HEK293 (cell line): ENCODE measurements around the gene GARIN6.

ENCODE experiments used
- CTCF ChIP-seq: fragments of 450-650 bp; formaldehyde crosslinking; IDR thresholded peaks from 2 replicates; pipeline ENCODE4 v1.5.1; 2016; ENCODE audit warnings: missing biosample characterization, missing genetic modification characterization
- HOXD13 ChIP-seq: sonication (generic); formaldehyde crosslinking; IDR thresholded peaks from 2 replicates; pipeline ENCODE4 v1.8.0; 2022; ENCODE audit warnings: missing genetic modification reagents, borderline replicate concordance
- ZBTB1 ChIP-seq: fragments of 450-650 bp; formaldehyde crosslinking; IDR thresholded peaks from 2 replicates; pipeline ENCODE4 v1.5.1; 2016; ENCODE audit warnings: missing biosample characterization, missing genetic modification characterization
- ZBTB11 ChIP-seq: fragments of 450-650 bp; formaldehyde crosslinking; conservative IDR thresholded peaks from 2 replicates; pipeline ENCODE4 v1.5.1; 2016; ENCODE audit warnings: low read depth, missing biosample characterization, missing genetic modification characterization
- ZBTB26 ChIP-seq: fragments of 450-650 bp; formaldehyde crosslinking; optimal IDR thresholded peaks from 2 replicates; pipeline ENCODE3; 2016; ENCODE audit warnings: missing biosample characterization, mild to moderate bottlenecking, missing genetic modification characterization
- ZFP41 ChIP-seq: fragments of 450-650 bp; formaldehyde crosslinking; IDR thresholded peaks from 2 replicates; pipeline ENCODE4 v1.5.1; 2016; ENCODE audit warnings: missing biosample characterization, missing genetic modification characterization, borderline replicate concordance
- ZNF140 ChIP-seq: fragments of 450-650 bp; formaldehyde crosslinking; IDR thresholded peaks from 2 replicates; pipeline ENCODE4 v1.5.1; 2016; ENCODE audit warnings: missing biosample characterization, missing genetic modification characterization
- ZNF16 ChIP-seq: fragments of 450-650 bp; formaldehyde crosslinking; IDR thresholded peaks from 2 replicates; pipeline ENCODE4 v1.5.1; 2016; ENCODE audit warnings: low read depth, missing biosample characterization, missing genetic modification characterization
- ZNF335 ChIP-seq: fragments of 450-650 bp; formaldehyde crosslinking; conservative IDR thresholded peaks from 2 replicates; pipeline ENCODE4 v1.5.1; 2016; ENCODE audit warnings: missing biosample characterization, missing genetic modification characterization
- ZNF610 ChIP-seq: fragments of 450-650 bp; formaldehyde crosslinking; IDR thresholded peaks from 2 replicates; pipeline ENCODE4 v1.5.1; 2016; ENCODE audit warnings: missing biosample characterization, missing genetic modification characterization, borderline replicate concordance

GRCh38 chr12:99627459-99627858 lies 20.1 kb upstream of the GARIN6 start:
- TF ChIP-seq CTCF (tag by site-specific recombination): no peak
- no peak for TF ChIP-seq HOXD13 (CRISPR knock-in tag)
- no peak for TF ChIP-seq ZBTB1
- TF ChIP-seq ZNF335 (tag by site-specific recombination): no peak
- TF ChIP-seq ZNF610 (tag by site-specific recombination): no peak
- TF ChIP-seq ZNF16 (tag by site-specific recombination): no peak
- TF ChIP-seq ZBTB11 (tag by site-specific recombination): no peak
- no peak for TF ChIP-seq ZFP41 (tag by site-specific recombination)
- TF ChIP-seq ZBTB26 (tag by site-specific recombination): no peak
- TF ChIP-seq ZNF140 (tag by site-specific recombination): no peak
